Panc1 (cell line): ENCODE results near the gene CALHM3. TPM values are rescaled to one million over a fixed set of nuclear protein-coding genes. Genes with fewer than 3 reads are reported as not detected.

Source experiments
- ATAC-seq: fragments of 200-7000 bp; cut with Tn5 transposase; 2 replicates; pipeline ENCODE4 v1.9.1; 2020; ENCODE audit warnings: mild to moderate bottlenecking, moderate library complexity
- BruUV-seq: library from RNA; stranded (reverse); fragments of 400-500 nt; replicated peaks from 2 replicates; lab custom pipeline; 2021; lab: Mats Ljungman, UMichigan
- CTCF ChIA-PET: fragments of 300-600 bp; sonication (Branson Sonifier 250); formaldehyde crosslinking; loops from one replicate; lab custom pipeline; 2022; ENCODE audit warnings: antibody characterized with exemption; lab: Charles Lee
- POLR2A ChIA-PET: fragments of 300-600 bp; sonication (Branson Sonifier 250); formaldehyde crosslinking; loops from one replicate; lab custom pipeline; 2022; ENCODE audit warnings: antibody characterized with exemption; lab: Charles Lee
- DNase-seq: peaks from one replicate; pipeline ENCODE4 v3.0.0-alpha.2; 2010; ENCODE audit warnings: low read depth, low spot score
- H3K27ac ChIP-seq: 2 replicates; pipeline ENCODE4 v1.5.1; 2011; ENCODE audit warnings: mild to moderate bottlenecking, low read length, inconsistent platforms
- H3K27me3 ChIP-seq: fragments of 200-500 bp; sonication (Bioruptor generic); 2 replicates; pipeline ENCODE4 v1.6.0; 2014; ENCODE audit warnings: low read length, inconsistent platforms; ENCODE audit not compliant: control insufficient read depth, insufficient read depth
- H3K36me3 ChIP-seq: fragments of 200-500 bp; sonication (Bioruptor generic); 2 replicates; pipeline ENCODE4 v1.5.1; 2014; ENCODE audit warnings: inconsistent platforms, mild to moderate bottlenecking, low read length, moderate library complexity; ENCODE audit not compliant: control insufficient read depth, insufficient read depth
- H3K4me1 ChIP-seq: 2 replicates; pipeline ENCODE4 v1.5.1; 2011; ENCODE audit warnings: inconsistent platforms, mild to moderate bottlenecking, low read length, moderate library complexity; ENCODE audit not compliant: control insufficient read depth, insufficient read depth
- H3K4me3 ChIP-seq, 2 experiments: 2 replicates each; pipeline ENCODE4 v1.5.1; 2011 to 2012; ENCODE audit warnings: low read depth in 2 of 2, low read length in 2 of 2, mild to moderate bottlenecking in 2 of 2, inconsistent platforms in 1 of 2, moderate library complexity in 1 of 2
- H3K9me3 ChIP-seq: fragments of 200-500 bp; sonication (Bioruptor generic); 2 replicates; pipeline ENCODE4 v1.5.1; 2014; ENCODE audit warnings: low read depth, mild to moderate bottlenecking, inconsistent platforms, low read length, moderate library complexity; ENCODE audit not compliant: control insufficient read depth, insufficient read depth
- CTCF ChIP-seq: fragments of 450-650 bp; IDR thresholded peaks from 2 replicates; pipeline ENCODE4 v1.5.1; 2017; ENCODE audit warnings: mild to moderate bottlenecking
- POLR2AphosphoS5 ChIP-seq: IDR thresholded peaks from 2 replicates; pipeline ENCODE4 v1.6.1; 2012; ENCODE audit warnings: mild to moderate bottlenecking, low read depth, low read length, moderate library complexity
- REST ChIP-seq, 2 experiments: IDR thresholded peaks; 2 replicates each; pipeline ENCODE4 v1.6.1; 2011 to 2012; ENCODE audit warnings: low read depth in 2 of 2, control low read depth in 1 of 2, low read length in 1 of 2, mild to moderate bottlenecking in 1 of 2, moderate library complexity in 1 of 2; ENCODE audit not compliant: insufficient read depth in 1 of 2
- SIN3A ChIP-seq: IDR thresholded peaks from 2 replicates; pipeline ENCODE4 v1.6.1; 2012; ENCODE audit warnings: low read depth, mild to moderate bottlenecking, low read length, moderate library complexity, borderline replicate concordance; ENCODE audit not compliant: insufficient read depth
- TCF7L2 ChIP-seq: IDR thresholded peaks from 2 replicates; pipeline ENCODE4 v1.6.1; 2011; ENCODE audit warnings: mild to moderate bottlenecking, low read depth, low read length, inconsistent platforms
- in situ Hi-C: cut with HindIII; loops from 2 replicates; pipeline ENCODE4 v1.10.0; 2016; ENCODE audit warnings: low sequenced_read_pairs, low pct_unique_long_range_greater_than_20kb
- intact Hi-C: fragments of 100-400 bp; cut with micrococcal nuclease; formaldehyde crosslinking; loops from one replicate; pipeline ENCODE4 v1.10.0; 2022; ENCODE audit not compliant: unreplicated experiment
- total RNA-seq: library from RNA; stranded (reverse); gene quantifications from one replicate; pipeline ENCODE4 v1.2.1, GENCODE V29; 2021; ENCODE audit not compliant: unreplicated experiment

The CALHM3 gene
- total RNA-seq, 1 experiment from 2014 or later: not detected

GRCh38 chr10:103480521-103480920, 1.5 kb upstream of the CALHM3 start:
- intact Hi-C loops: no loop called here
- DNase-seq: no peak
- Histone ChIP-seq H3K9me3 (no peaks in the 10 kb centered on the region), H3K4me1 (no peaks in the 10 kb centered on the region; the same call in 1 of the 2 replicates), H3K36me3 (no peaks in the 10 kb centered on the region), H3K27me3 (no peaks in the 10 kb centered on the region), H3K27ac (no peak overlapping the region), H3K4me3 (no peak overlapping the region)
- TF ChIP-seq REST (IDR thresholded peaks at IDR 0.05; ENCODE audit: insufficient read depth in 1 of 2, low read depth in 2 of 2, low read length in 1 of 2): no peak
- ATAC-seq: no peak
- CTCF ChIA-PET: interaction anchor here (0.9 kb wide), 1 partner anchor 104 kb away, joined by 3 read pairs; no protein-coding TSS in a partner anchor
- no TSS peak for BruUV-seq
- in situ Hi-C loops: no loop called here
- POLR2A ChIA-PET: interaction anchor here (0.6 kb wide), 1 partner anchor 53 kb away, joined by 3 read pairs; no protein-coding TSS in a partner anchor

GRCh38 chr10:103478671-103479070, 369 bp downstream of the CALHM3 start:
- H3K27me3 ChIP-seq: no peaks in the 10 kb centered on the region
- no peak overlapping the region for H3K27ac ChIP-seq
- H3K36me3 ChIP-seq: no peaks in the 10 kb centered on the region
- POLR2A ChIA-PET: no interaction called here
- DNase-seq (no peak), ATAC-seq (no peak)
- no peak for TF ChIP-seq SIN3A
- TF ChIP-seq CTCF: no peak
- TF ChIP-seq REST (IDR thresholded peaks at IDR 0.05; ENCODE audit: insufficient read depth in 1 of 2, low read depth in 2 of 2, low read length in 1 of 2): no peak
- TF ChIP-seq TCF7L2: no peak
- TF ChIP-seq POLR2AphosphoS5: no peak
- intact Hi-C loops: no loop called here
- BruUV-seq: no TSS peak
- no peak overlapping the region for H3K4me3 ChIP-seq
- CTCF ChIA-PET: no interaction called here
- in situ Hi-C loops: loop anchor here (10.0 kb wide), 1 partner anchor 84 kb away; the partner anchor contains the start of genes ATP5MK and PDCD11
- H3K9me3 ChIP-seq: no peaks in the 10 kb centered on the region
- no peaks in the 10 kb centered on the region; the same call in 1 of the 2 replicates for H3K4me1 ChIP-seq
